Calu3 (cell line): Measurements from ENCODE around the gene SNX18. TPM values are rescaled to one million over a fixed set of nuclear protein-coding genes. Genes with fewer than 3 reads are reported as not detected.
A peak's percentile ranks its signal among the peaks of the same experiment; 100 is the strongest.

Experiments
- BruUV-seq: library from RNA; stranded (reverse); fragments of 400-500 nt; replicated peaks from 2 replicates; lab custom pipeline; 2021; lab: Mats Ljungman, UMichigan
- CTCF ChIA-PET: fragments of 300-600 bp; sonication (Branson Sonifier 250); formaldehyde crosslinking; loops from one replicate; lab custom pipeline; 2022; ENCODE audit warnings: antibody characterized with exemption; lab: Charles Lee
- DNase-seq: peaks from one replicate; pipeline ENCODE4 v3.0.0; 2022
- H3K27ac Mint-ChIP-seq: one replicate; pipeline ENCODE4 v1.8.0; 2022; ENCODE audit warnings: mixed read lengths; ENCODE audit not compliant: unreplicated experiment
- H3K27me3 Mint-ChIP-seq: one replicate; pipeline ENCODE4 v1.8.0; 2022; ENCODE audit warnings: mixed read lengths; ENCODE audit not compliant: unreplicated experiment
- H3K36me3 Mint-ChIP-seq: one replicate; pipeline ENCODE4 v1.8.0; 2022; ENCODE audit warnings: mild to moderate bottlenecking, moderate library complexity, mixed read lengths; ENCODE audit not compliant: insufficient read depth, unreplicated experiment
- H3K4me1 Mint-ChIP-seq: one replicate; pipeline ENCODE4 v1.8.0; 2022; ENCODE audit warnings: mild to moderate bottlenecking, low read depth, mixed read lengths; ENCODE audit not compliant: unreplicated experiment
- H3K4me3 Mint-ChIP-seq: one replicate; pipeline ENCODE4 v1.8.0; 2022; ENCODE audit warnings: mild to moderate bottlenecking, low read depth, moderate library complexity, mixed read lengths; ENCODE audit not compliant: unreplicated experiment
- H3K9me3 Mint-ChIP-seq: one replicate; pipeline ENCODE4 v1.8.0; 2022; ENCODE audit warnings: low read depth, mixed read lengths; ENCODE audit not compliant: unreplicated experiment
- intact Hi-C: fragments of 100-400 bp; cut with micrococcal nuclease; formaldehyde crosslinking; loops from one replicate; pipeline ENCODE4 v1.10.0; 2022; ENCODE audit not compliant: unreplicated experiment
- total RNA-seq: library from RNA; stranded (reverse); gene quantifications from 2 replicates; pipeline ENCODE4 v1.2.3, GENCODE V29; 2022
- TF ChIP-seq, protein P1 (sequence below): fragments of 200-600 bp; IDR thresholded peaks from one replicate; pipeline ENCODE4 v1.8.0; 2022; ENCODE audit warnings: antibody characterized with exemption; ENCODE audit not compliant: unreplicated experiment

SNX18 gene
- total RNA-seq, 1 experiment from 2014 or later = 22.8 TPM

DNA sequence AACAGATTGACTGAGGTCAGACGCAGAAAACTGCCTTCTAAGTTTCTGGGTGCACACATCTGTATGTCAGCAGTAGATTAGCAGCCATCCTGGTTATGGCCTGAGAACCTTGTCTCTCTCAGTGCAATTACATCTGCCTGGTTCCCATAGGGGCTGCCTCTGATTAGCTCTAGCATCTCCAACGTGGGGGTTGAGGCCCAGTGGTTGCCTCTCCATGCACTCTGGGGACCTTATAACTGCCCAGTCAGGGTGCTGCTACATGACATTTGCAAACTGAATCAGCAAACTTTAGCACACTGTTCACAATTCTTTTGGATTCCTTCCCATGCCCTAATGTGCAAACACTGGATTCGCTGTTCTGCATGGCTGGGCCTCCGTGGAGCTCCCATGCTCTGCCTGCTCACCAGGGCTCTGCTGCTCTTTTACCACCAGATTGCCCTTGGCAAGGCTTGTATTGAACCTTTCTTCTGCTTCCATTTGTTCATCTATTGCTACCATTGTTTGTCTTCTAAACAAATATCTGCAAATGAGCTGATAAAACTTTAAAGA lies 36.2 kb downstream of the SNX18 start:
- TF ChIP-seq, protein P1, sequence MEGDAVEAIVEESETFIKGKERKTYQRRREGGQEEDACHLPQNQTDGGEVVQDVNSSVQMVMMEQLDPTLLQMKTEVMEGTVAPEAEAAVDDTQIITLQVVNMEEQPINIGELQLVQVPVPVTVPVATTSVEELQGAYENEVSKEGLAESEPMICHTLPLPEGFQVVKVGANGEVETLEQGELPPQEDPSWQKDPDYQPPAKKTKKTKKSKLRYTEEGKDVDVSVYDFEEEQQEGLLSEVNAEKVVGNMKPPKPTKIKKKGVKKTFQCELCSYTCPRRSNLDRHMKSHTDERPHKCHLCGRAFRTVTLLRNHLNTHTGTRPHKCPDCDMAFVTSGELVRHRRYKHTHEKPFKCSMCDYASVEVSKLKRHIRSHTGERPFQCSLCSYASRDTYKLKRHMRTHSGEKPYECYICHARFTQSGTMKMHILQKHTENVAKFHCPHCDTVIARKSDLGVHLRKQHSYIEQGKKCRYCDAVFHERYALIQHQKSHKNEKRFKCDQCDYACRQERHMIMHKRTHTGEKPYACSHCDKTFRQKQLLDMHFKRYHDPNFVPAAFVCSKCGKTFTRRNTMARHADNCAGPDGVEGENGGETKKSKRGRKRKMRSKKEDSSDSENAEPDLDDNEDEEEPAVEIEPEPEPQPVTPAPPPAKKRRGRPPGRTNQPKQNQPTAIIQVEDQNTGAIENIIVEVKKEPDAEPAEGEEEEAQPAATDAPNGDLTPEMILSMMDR = no peak
- BruUV-seq = no TSS peak
- Mint-ChIP-seq H3K9me3 (no peaks in the 10 kb centered on the region), H3K27me3 (no peaks in the 10 kb centered on the region), H3K4me3 (no peak overlapping the region), H3K27ac (no peak overlapping the region), H3K36me3 (no peaks in the 10 kb centered on the region), H3K4me1 (peaks cover 12% of the 10 kb centered on the region)
- no peak for DNase-seq
- CTCF ChIA-PET = no interaction called here
- intact Hi-C loops = no loop called here

DNA sequence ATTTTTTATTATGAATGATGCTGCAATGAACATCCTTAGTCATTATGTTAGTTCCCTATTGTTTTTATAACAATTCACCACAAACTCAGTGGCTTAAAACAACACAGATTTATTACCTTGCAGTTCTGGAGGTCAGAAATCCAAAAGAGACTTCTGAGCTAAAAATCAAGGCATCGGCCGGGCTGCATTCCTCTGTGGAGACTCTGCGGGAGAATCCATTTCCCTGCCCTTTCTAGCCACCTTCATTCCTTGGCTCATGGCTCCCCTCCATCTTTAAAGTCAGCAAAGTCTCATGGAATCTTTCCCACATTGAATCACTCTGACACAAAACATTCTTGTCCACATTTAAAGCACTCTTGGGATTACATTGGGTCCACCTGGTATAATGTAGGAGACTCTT lies 38.6 kb downstream of the SNX18 start:
- Mint-ChIP-seq H3K36me3 (no peaks in the 10 kb centered on the region), H3K9me3 (no peaks in the 10 kb centered on the region), H3K27me3 (no peaks in the 10 kb centered on the region), H3K27ac (no peak overlapping the region), H3K4me1 (peaks cover 17% of the 10 kb centered on the region), H3K4me3 (no peak overlapping the region)
- intact Hi-C loops = no loop called here
- no peak for DNase-seq
- BruUV-seq = no TSS peak
- TF ChIP-seq, protein P1 = no peak
- CTCF ChIA-PET = no interaction called here

DNA sequence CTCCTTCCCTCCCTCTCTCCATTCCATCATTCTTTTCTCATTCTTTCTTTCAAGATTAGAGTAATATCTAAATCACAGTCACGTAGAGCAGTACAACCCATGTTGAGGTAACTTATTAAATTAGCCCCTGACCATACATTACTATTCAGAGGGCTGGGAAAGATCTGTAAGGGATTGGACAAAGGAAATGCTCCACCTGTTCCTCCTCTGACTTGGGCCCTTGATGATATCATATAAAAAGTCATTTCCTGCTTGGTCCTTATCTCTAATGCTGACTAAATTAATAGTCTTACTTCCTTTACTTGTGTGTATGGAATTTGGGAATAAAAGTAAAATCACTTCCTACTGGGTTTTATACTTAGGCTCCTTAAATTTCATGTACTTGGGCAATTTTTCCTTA lies 40.8 kb downstream of the SNX18 start:
- TF ChIP-seq, protein P1 = no peak
- no peak for DNase-seq
- peaks cover 17% of the 10 kb centered on the region for H3K4me1 Mint-ChIP-seq
- BruUV-seq = no TSS peak
- peak overlapping the region; percentile 45 for H3K27ac Mint-ChIP-seq
- no peaks in the 10 kb centered on the region for H3K36me3 Mint-ChIP-seq
- H3K9me3 Mint-ChIP-seq = no peaks in the 10 kb centered on the region
- CTCF ChIA-PET = no interaction called here
- H3K4me3 Mint-ChIP-seq = no peak overlapping the region
- intact Hi-C loops = no loop called here
- no peaks in the 10 kb centered on the region for H3K27me3 Mint-ChIP-seq

DNA sequence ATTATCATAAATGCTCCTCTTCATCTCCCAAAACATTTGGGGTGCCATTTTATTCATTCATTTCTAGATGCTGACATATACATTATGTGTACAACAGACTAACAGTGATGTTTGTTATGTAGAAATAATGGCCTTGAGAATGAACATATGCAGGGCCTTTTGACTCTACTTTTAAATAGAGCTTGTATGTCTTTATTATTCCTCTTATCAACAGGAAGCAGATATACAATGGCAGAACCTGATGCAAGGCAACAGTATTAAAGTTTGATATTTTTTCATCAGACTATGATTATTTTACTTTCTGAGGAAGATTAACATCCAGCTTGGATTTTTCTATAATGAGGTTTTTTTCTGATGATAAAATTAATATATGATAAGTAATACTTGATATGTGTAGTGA lies 44.1 kb downstream of the SNX18 start:
- no peak overlapping the region for H3K4me3 Mint-ChIP-seq
- peaks cover 17% of the 10 kb centered on the region for H3K4me1 Mint-ChIP-seq
- H3K36me3 Mint-ChIP-seq = no peaks in the 10 kb centered on the region
- BruUV-seq = no TSS peak
- no peaks in the 10 kb centered on the region for H3K27me3 Mint-ChIP-seq
- no peak overlapping the region for H3K27ac Mint-ChIP-seq
- DNase-seq = no peak
- H3K9me3 Mint-ChIP-seq = no peaks in the 10 kb centered on the region
- CTCF ChIA-PET = no interaction called here
- TF ChIP-seq, protein P1 = no peak
- intact Hi-C loops = no loop called here
